ENCODE measurements around the gene PARD3.

- TF ChIP-seq CTCF (IDR thresholded peaks at IDR 0.05) (no peak), POLR2AphosphoS5 (IDR thresholded peaks at IDR 0.05) (no peak)
Measured at GRCh38 chr10:34348917-34349485, 466.1 kb downstream of the PARD3 start.
